Stimulated activated CD8-positive, alpha-beta memory T cell treated with anti-CD3 and anti-CD28 coated beads, Interleukin-4, amount 100 ng/mL, for 24 hours (primary cell): ENCODE data around the gene PLA1A.
"Not testable (repeated sequence)": the region's sequence is repeated elsewhere in the genome, so short reads cannot be mapped to it uniquely, and the experiment has no call there.

Source experiments
- DNase-seq: peaks from one replicate; pipeline ENCODE4 v3.0.0-alpha.2; 2020; ENCODE audit warnings: low read depth

Gene PLA1A

DNA sequence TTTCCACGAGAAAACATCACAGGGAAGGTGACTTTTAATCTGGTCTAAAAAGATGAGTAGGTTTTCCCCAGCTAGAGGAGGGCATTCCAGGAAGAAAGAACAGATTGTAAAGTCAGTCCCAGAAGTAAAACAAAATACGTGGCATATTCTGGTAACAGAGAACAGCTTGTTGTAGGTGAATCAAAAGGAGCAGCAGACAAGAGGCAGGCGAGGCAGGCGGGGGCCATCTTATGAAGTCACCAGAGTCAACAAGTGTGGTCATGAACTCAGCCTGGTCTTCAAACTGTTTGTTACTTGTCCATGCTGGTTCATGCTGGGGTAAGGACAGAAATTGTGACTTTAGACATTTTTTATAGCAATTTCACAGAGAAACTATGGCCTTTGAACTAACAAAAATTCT lies 66.7 kb downstream of the PLA1A start:
- no peak for DNase-seq

DNA sequence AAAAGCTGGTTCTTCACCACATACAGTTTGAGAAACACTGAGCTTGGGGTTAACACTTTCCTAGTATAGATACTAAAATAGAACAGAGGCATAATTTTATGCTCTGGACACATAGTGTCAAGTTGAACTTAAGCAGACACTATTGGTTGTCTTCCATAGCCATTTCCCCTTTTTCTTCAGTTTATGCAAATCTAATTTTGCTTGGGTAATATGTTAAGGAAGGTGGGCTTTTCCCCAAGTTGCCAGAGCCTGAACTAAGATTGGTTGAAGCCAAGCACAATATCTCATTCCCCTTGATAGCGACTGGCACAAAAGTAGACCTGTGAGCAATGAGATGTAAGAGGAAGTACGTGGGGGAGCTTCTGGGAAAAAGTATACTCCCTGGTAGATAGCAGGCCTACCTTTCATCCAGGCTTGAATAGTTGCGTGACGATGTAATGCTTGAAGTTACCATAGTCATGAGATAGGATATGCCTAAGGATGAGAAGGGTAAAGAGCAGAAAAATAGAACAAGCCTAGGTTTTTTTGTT lies 67.2 kb downstream of the PLA1A start:
- no peak for DNase-seq

DNA sequence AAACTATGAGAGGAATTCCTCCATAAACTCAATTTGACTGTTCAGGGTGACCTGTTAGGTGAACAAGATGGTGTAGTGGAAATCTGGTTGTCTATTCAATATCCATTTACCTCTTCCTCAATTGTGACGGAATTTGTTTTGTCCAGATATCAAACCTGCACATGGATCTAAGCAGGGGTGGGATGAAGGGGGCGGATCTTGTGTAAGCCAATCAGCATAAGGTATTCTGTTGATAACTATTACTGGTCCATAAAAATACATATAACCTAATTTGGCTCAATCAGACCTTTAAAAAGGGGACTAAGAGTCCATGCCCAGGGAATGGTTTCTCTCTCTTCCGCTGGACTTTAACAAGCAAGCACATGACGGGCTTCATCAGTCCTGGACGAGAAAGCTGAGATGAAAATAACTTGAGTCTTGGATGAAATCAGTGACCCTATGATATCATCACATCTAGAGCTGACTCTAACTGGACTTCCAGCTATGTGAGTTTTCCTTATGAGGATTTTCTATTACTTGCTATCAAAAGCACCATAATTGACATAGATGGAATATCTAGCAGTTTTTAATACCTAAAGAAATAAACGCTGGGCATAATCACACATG lies 68.4 kb downstream of the PLA1A start:
- no peak for DNase-seq

DNA sequence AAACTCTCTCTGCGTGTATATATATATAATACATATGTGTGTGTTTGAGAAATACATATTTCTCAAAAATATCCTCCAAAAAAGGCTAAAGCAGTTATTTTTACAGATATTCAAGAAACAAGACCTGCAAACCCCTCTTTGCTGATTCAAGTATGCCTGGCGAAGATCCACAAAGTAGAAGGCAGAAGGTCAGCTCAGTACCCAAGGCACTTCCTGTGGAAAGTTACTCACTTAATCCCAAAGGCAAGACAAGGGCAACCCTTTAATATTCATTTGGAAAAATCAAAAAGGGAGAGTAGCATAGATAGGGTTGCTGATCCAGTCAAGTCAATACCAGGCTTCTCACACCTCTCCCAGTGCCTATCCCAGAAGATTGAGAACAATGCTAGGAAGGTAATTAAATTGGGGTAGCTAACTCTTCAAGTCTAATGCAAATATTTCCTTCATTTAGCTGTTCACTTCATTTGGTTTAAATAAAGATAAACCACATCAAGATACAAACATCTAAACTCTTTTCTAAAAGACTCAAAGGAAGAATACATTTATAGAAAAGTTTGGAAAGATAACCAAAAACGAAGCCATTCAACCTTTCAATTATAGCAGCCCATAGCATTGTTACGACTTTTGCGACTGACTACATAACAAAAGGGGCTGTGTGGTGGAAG lies 72.4 kb downstream of the PLA1A start:
- DNase-seq = no peak

DNA sequence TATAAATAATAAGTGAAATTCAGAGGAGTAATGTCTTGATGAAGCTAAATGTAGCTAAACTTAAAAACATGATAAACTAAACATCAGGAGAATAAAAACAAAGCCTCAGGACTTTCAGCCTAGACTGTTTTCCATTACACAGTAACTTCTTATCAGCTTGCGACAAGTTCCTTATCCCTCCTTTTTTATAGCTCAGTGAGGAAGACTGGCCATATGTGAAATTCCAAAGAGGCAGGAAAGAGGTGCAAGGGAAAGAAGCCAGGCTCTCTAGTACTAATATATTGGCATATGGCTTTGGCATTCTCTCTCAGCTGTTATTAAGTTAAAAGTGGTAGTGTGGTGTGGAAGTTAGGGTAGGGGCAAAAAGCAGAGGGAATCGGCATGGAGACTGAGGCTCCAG lies 75.1 kb downstream of the PLA1A start:
- no peak for DNase-seq

DNA sequence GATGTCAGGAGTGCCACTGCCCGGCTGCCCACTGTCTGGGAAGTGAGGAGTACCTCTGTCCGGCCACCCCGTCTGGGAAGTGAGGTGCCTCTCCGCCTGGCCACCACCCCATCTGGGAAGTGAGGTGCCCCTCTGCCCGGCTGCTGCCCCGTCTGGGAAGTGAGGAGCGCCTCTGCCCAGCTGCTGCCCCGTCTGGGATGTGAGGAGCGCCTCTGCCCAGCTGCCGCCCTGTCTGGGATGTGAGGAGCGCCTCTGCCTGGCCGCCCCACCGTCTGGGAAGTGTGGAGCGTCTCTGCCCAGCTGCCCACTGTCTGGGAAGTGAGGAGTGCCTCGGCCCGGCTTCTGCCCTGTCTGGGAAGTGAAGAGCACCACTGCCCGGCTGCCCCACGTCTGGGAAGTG lies 76.2 kb downstream of the PLA1A start:
- no peak for DNase-seq

DNA sequence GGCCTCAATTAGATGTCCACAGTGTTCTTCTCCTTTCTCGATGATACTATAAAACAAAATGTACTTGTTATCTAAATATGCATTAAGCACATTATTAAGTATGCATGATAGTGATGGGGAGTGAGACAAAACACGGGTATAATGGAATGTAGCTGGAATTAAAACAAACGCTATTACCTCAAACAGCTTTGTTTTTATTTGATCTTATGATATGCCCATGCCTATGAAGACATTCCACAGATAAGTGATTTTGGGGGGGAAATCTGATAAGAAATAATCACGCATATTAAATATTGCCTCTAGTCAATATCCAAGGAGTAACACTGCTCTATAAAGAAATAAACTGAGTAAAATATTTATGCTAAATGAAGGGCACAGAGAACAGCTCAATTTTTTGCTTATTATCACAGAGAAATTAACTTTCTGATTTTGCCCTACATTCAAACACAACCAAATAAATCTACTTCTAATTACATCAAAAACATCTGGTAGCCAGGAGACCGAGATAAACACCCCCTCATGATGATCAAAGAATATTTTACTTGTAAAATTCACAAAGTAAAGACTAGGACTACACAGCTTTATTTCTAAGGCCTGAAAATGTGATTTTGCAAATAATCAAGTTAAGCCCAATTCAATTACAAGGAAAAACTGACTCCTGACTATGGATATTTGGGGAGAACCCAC lies 77.6 kb downstream of the PLA1A start:
- DNase-seq = no peak

DNA sequence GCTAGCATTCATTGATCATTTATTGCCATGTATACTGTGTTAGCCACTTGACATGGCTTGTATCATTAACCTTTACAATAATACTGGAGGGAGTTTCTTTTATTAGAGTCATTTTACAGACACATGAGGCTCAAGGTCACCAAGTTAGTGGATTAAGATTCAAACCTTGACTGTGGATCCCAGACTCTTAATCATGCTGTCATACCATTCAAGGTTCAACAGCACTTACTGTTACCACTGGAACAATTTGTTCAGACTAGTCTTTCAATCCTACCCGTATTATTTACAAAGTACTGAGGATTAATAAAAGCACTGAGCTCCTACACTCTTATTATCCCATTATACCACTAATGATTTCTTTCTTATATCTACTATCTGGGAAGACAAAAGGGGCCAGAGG lies 78.3 kb downstream of the PLA1A start:
- DNase-seq = no peak

DNA sequence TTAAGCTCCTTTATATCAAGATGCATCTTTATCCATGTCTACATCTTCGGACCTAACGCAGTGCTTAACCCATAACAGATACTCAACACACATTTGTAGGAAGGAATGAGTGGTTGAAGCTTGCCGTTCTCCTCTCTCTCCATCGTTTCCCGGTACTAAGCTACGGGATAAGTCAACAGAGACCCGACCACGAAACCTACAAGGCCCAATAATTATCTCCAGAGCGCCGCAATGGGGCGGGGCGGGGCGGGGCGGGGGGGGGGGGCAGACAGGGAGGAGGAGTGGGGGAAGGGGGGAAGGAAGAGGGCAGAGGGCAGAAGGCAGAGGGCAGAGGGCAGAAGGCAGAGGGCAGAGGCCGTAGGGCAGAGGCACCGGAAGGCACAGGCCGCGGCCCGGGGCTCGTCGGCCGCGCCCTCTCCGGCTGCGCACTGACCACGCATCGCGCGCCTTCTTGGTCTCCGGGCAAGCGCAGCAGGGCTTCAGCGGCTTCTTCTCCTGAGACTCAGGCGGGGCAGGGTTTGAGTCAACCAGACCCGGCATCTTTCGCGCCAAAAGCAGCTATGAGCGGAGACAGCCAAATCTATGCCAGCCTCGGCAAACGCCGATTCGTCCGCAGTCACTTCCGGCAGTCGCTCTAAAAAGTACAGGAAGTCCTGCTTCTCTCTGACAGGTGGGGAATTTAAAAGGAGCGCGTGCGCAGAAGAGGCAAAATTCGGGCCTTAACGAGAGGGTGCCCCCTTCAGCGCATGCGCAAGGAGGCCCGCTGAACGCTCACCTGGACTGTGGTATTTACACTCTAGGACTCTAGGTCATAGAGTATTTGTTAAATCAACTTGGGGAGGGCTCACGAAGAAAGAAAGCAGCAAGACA lies 79.3 kb downstream of the PLA1A start, which contains the start of gene COX17:
COX17 (minus strand) TSS at position 636 of the 870 bp plus-strand sequence; CDS start at position 540, 96 bp downstream.
- peak; percentile 91 for DNase-seq

DNA sequence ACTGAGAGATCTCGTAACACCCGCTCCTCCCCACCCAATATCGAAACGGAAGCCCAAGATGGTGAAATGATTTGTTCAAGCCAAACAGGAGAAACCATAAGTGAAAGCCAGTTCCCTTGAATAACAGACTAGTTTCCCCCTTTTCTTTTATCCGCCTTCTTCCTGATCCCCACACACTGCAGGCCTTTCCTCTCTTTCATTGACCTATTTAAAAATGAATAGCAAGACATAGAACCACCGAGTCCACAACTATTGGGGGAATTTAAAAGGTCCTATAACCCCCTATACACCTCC lies 79.9 kb downstream of the PLA1A start:
- no peak for DNase-seq

DNA sequence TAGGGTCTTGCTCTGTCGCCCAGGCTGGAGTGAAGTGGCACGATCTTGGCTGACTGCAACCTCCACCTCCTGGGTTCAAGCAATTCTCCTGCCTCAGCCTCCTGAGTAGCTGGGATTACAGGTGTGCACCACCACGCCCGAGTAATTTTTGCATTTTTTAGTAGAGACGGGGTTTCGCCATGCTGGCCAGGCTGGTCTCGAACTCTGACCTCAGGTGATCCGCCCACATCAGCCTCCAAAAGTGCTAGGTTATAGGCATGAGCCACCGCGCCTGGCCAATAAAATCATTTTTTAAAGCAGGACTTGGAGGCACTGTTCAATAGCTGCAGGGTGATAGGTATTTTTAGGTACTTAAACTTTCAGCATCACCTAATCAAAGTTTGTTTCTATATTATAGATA lies 80.5 kb downstream of the PLA1A start:
- DNase-seq = not testable (repeated sequence)
